Activated gamma-delta T cell treated with anti-CD3 and anti-CD28 coated beads, Interleukin-2, amount 50 U/mL, for 16 hours (primary cell): ENCODE results near the gene SLC22A23.
A peak's percentile ranks its signal among the peaks of the same experiment; 100 is the strongest.

Experiments used
- DNase-seq: peaks from one replicate; pipeline ENCODE4 v3.0.0-alpha.2; 2020; ENCODE audit warnings: low read depth

Gene SLC22A23, protein sequence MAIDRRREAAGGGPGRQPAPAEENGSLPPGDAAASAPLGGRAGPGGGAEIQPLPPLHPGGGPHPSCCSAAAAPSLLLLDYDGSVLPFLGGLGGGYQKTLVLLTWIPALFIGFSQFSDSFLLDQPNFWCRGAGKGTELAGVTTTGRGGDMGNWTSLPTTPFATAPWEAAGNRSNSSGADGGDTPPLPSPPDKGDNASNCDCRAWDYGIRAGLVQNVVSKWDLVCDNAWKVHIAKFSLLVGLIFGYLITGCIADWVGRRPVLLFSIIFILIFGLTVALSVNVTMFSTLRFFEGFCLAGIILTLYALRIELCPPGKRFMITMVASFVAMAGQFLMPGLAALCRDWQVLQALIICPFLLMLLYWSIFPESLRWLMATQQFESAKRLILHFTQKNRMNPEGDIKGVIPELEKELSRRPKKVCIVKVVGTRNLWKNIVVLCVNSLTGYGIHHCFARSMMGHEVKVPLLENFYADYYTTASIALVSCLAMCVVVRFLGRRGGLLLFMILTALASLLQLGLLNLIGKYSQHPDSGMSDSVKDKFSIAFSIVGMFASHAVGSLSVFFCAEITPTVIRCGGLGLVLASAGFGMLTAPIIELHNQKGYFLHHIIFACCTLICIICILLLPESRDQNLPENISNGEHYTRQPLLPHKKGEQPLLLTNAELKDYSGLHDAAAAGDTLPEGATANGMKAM

DNA sequence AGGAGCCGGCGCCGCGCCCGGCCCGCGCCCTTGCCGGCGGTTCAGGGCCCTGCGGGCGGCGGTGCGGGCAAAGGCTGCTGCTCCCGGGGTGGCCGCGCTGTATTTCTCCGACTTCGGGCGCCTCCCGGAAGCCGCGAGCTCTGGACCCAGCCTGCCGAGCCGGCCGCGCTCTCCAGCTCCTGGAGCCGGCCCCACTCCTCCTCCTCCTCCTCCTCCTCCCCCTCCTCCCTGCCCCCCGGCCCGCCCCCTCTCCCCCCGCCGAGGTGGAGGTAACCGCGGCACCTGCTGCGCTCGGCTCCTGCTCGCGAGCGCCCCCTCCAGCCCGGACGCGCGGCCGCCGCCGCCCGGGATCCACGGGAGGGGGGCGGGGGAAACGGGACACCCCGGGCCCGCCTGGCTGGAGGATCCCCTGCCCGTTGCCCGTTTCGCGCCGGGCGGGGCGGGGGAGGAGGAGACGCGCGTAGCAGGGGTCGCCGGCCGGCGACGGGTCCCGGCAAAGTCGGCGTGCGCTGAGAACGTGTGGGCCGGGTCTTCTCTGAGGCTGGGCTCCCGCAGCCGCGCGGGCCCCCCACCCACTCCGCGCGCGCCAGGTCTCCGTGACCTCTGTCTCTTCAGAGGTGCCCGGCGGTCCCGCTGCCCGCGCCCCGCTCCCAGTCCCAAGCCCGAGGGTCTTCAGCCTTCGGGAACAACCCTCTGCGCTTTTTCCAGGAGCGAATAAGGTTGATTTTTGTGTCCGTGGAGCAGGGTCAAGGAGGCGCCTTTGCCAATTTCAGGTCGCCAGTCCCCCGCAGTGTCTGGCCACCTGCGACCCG lies at the start of gene SLC22A23:
Gene SLC22A23 (minus strand): TSS at position 153 of the 812 bp plus-strand sequence. CDS start 491 bp downstream, outside the sequence.
- peak; percentile 45 for DNase-seq

DNA sequence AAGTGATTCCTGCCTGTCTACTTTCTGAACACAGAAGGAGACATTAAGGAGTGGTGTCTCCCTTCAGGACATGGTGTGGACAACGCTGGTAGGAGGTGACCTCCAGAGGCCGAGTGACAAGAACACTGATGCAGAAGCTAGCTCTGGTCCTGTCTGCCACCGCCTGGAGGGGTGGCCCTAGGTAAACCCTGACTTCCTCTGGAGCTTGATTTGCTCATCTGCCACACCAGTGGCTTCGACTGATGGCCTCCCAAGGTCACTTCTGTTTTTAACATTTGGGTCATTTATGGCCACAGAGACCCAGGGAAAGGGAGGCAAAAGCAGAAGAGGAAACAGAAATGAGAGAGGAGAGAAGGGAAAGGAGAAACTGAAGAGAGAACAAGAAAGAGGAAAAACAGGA lies 49.4 kb upstream of the SLC22A23 start:
- DNase-seq = no peak

DNA sequence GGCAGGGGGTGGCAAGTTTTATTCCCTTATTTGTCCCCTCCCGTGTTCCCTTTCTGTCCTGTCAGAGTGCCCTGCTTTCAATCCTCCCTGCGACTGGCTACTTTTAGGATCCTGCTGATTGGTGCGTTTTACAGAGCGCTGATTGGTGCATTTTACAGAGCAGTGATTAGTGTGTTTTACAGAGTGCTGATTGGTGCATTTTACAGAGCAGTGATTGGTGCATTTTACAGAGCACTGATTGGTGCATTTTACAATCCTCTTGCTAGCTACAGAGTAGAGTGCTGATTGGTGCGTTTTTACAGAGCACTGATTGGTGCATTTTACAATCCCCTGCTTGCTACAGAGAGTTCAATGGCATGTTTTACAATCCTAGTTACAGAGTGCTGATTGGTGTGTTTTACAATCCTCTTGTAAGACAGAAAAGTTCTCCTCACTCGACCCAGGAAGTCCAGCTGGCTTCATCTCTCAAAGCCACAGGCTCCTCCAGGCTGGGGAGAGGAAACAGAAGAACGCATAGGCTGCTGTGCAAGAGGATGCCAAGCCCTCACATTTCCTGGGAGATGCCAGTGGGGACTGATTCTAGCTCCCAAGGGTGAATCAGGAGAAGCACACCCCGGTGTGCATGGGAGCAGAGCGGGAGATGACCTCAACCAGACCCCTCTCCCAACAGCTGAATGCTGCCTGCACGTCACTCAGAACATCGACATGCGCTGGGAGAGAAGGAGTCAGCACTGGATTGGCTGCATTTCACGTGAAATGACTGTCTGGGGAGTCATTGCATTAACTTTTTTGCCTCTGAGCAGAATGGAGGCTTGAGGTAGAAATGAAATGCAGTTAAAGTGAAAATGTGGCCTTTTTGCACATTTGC lies 48.3 kb upstream of the SLC22A23 start:
- no peak for DNase-seq

DNA sequence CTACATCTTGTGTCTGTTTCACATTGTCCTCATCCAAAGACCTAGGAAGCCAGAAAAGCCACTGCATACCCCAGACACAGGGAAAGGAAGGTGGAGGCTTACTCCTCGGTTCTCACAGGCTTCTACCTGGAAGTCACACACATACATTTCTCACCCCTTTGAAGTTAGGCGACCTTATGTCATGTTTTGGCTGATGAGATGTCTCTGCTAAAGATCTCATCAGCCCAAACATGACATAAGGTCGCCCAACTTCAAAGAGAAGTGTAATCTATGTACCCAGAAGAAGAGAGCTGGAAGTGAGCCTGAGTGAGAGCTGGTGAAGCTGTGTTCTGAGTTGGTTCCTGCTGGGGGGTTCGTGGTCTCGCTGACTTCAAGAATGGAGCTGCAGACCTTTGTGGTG lies 47.5 kb upstream of the SLC22A23 start:
- DNase-seq = no peak

DNA sequence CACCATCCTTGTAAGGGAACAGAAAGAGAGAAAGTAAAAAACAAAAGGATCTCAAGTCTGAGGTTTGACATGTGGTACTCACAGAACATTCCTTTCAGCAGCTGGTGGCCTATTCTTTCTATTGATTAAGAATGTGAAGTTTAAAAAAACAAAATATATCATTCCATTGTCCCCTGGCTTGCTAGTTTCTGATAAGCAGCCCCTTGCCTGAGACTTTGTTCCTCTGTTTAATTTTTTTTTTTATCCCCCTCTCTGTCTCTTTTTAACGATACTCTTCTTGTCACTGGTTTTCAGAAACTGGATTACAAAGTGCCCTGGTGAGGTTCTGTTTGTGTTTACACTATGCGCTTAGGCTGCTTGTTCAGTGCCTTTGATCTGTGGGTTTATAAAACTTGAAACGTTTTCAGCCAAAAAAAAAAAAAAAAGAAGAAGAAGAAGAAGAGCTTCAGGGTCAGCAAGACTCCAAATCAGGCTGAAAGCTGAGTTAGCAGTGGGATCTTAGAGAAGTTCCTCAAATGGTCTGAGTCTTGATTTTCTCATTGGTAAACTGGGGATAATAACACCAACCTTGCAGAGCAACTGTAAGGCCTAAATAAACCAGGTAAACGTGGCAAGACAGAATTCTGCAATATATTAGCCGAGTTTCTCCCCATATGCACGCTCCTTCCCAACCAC lies 45.1 kb upstream of the SLC22A23 start:
- DNase-seq = no peak

DNA sequence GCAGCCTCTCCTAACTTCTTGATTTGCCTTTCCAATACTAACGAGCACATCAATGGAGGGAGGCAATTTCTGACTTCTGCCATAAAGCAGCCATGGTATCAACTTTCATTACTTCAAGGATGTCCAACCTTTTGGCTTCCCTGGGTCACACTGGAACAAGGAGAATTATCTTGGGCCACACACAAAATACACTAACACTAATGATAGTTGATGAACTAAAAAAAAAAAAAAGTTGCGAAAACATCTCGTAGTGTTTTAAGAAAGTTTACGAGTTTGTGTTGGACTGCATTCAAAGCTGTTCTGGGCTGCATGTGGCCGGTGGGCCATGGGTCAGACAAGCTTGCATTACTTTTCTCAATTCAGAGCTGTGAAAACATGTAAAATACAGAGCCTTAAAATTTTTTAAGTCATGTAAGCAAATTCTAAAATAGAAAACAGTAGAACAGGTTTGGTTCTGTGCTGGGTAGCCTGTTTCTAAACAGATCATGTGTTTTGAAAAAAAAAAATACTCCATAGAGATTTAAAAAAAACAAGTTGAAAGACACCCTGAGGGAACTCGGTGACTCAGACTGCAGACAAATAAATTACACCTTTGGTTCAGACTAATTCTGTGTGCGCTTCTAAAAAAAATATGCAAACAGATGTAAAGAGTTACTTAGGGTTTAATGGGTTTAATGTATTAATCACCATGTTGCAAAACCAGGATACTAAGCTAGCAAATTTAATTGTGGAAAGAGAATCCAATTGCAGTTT lies 43.6 kb upstream of the SLC22A23 start:
- no peak for DNase-seq

DNA sequence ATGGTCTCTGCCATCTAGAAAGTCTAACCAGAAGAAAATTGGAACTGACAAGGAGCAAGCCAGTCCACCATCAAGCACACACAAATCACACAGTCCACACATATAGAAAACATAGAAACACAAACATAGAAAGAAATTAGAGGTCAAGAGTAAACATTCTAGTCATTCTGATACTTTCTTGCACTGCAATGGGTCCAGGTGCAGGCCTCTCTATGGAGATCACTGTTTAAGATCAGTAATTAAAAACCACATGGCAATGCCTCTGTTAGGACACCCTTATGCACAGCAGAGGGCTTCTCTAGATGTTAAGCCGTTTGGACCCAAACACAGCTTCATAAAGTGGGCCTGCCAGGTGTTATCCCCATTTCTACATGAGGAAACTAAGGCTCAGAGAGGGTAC lies 42.8 kb upstream of the SLC22A23 start:
- DNase-seq = no peak

DNA sequence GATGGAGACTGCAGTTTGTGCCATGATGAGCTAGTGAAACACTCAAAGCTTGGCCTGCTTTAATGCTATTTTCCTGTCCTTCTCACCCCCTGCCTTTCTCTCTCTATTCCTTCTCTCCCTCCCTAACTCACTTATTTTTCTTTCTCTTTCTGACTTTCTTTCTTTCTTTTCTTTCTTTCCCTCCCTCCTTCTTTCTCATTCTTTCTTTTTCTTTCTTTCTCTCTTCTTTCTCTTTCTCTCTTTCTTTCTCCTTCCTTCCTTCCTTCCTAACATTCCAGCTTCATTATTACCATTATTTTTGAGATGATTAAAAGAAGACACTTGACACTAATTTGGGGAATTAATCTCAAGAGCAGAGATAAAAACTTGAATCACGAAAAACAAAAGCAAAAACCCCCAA lies 39.5 kb upstream of the SLC22A23 start:
- no peak for DNase-seq

DNA sequence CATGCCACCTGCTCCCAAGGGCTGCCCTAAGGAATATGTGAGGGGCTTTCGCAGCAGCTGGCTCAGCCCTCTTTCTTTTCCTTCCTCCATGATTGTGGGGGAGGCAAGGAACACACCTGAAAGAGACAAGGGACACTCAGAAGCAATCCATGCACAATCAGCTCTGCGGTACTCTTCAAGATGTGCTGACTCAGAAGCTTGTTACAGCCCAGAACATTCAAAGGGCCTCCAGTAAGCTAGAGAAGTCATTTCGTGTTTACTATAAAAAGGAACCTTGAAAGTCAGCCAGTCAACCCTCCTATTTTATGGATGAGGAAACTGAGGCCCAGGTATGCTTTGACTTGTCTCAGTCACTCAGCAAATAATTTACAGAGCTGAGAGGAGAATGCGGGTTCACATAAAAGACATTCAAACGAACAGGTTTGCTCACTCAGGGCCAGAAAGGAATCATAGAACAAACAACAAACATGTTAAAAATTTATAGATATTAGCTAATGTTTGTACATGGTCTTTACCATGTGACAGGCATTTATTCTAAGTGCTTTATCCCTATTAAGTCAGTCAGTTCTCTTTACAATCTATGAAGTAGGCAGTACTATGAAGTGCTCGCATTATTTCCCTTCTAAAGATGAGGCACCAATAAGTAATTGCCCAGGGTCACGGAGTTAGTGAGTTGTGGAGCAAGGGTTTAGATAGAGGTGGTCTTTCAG lies 37.7 kb upstream of the SLC22A23 start:
- no peak for DNase-seq

DNA sequence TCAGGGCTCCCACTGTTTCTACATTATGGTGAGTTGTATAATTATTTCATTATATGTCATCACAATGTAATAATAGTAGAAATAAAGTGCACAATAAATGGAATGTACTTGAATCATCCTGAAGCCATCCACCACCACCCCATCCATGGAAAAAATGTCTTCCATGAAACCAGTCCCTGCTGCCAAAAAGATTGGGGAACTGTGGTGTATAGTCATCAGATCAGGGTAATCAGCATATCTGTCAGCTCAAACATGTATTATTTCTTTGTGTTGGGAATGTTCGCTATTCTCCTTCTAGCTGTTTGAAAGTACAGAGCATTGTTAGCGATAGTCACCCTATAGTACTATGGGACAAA lies 33.8 kb upstream of the SLC22A23 start:
- no peak for DNase-seq

DNA sequence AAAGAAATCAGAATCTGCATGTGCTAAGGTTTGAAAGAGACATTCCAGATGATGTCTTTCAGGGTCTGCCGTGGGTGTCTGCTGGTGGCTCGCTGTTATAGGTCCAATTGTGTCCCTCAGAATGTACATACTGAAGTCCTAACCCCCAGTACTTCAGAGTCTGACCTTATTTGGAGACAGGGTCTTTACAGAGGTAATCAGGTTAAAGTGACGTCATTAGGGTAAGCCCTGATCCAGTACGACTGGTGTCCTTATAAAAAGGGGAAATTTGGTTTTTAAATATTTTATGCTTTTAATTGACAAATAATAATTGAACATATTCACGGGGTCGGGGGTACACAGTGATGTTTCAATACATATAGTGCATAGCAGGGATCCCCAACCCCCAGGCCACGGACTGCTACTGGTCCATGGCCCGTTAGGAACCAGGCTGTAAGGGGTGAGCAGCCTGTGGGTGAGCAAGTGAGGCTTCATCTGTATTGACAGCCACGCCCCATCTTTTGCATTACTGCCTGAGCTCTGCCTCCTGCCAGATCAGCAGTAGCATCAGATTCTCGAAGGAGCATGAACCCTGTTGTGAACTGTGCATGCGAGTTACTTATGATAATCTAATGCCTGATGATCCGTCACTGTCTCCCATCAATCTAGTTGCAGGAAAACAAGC lies 33.2 kb upstream of the SLC22A23 start:
- no peak for DNase-seq

DNA sequence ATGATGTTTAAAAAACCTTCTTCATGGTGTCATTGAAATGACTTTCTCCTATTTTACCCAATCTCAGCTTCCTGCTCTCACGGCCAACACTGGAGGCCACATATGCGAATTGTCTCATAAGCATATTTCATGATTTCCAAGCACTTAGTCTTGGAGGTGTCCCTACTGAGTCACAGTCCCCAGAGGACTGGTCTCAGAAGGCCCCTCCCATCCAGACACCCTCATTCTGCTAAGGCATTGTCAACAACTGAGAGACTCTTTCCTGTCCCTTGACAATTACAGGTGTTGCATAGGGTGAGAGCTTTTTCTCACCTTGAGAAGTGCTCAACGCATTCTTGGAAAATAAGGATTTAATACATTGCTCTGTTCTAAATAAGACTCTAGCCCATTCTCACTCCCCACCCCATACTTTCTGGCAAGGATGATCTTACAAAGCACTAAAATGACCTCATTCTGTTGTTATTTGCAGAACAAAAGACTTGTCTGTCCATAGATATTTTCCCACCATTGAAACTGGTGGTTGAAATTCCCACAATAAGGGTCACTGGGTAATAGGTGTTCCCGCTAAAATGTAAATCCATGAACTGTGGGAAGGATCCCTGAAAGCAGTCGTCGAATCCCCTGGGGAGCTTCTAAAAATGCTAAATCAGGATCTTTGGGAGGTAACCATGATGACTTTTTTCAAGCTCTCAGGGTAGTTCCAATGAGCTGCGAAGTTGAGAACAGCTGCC lies 32.3 kb upstream of the SLC22A23 start:
- no peak for DNase-seq

DNA sequence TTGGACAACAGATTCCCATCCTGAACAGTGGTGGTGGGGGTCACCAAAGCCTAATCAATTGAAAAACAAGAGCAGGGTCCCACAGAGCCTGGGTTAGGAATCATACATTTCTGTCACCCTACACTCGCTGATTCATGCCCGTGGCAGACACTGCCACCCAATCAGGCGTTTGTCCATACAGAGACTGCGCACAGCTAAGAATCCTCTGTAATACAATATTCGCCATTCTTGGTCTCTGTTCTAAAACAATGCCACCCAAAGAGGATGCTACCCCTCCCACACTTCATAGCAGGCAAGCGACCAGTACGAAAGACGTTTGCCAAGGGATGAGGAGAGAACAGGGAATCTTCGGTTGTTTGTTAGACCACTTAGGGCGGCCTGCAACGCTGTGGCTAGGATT lies 28.1 kb upstream of the SLC22A23 start:
- DNase-seq = no peak

DNA sequence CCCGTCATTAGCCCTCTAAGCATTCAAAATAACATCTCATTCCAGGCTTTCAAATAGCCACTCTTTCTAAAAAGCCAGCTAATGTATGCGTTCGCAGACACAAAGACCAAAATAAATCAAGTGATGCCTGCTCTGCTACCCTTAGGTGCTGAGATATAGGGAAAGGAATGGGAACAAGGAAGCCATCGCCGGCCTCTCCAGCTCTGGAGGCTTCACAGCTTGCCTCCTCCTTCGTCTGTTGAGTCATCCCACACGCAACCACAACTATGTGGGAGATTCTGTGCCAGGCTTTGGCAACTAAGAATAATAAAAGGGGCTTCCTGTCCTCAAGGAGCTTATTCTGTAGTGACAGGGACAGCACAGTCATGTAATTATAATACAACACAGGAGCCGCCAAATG lies 27.3 kb upstream of the SLC22A23 start:
- no peak for DNase-seq

DNA sequence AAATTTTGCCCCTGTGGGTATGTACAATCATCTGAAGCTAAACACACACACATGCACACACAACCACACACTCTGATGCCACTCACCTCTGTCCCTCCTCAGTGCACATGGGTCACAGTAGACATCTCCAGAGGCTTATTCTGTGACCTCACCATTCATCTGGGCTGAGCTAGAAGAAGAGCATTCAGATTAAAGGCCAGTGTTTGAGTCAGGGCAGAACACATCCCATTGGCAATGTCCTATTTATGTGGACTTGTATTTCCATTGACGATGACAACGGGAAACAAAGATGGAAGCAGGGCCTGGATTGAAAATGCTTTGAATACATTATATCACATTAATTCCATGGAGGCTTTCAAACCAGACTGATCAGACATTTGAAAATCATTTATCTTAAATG lies 26.8 kb upstream of the SLC22A23 start:
- no peak for DNase-seq

DNA sequence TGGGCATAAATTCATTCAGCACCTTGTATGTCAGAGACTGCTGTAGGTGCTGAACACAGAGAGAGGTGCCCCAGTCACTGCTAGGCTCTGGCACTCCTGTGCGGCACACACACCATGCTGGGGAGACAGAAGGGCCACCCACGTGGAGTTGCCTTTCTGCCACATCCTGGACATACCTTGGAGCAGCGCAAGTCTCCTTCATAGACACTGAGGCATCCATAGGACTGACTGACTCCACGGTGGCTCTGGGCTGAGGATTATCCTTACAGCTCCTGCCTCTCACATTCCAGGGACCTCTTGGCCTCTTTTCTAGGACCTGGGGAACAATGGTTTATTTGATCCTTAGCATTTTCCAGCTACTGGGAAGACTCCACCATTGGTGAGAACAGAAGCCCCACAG lies 26.0 kb upstream of the SLC22A23 start:
- DNase-seq = no peak

DNA sequence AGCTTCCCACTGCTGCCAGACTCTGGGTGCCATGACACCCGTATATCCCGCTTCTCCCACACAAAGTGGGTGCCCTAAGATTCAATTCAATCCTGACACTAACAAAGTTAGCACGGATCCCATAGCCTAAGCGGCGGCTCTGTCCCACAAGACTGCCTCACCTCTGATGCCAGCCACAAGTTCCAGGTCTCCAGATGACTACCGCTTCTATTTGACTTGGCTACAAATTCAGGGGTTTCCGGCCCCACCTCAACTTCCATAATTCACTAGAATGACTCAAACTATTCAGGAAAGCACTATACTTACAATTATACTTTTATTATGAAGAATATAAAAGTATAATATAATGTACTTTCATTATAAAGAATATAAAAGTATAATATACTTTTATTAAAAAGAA lies 24.8 kb upstream of the SLC22A23 start:
- no peak for DNase-seq

DNA sequence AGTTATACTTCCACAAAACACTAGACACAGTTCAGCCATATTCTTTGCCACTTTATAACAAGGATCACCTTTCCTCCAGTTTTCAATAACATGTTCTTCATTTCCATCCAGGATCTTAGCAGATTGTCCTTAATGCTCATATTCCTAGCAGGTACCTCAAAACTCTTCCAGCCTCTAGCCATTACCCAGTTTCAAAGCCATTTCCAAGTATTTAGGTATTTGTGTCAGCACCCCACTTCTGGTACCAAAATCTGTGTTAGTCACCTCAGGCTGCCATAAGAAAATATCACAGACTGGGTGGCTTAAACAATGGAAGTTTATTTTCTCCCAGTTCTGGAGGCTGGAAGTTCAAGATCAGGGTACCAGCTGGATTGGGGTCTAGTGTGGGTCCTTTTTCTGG lies 23.2 kb upstream of the SLC22A23 start:
- DNase-seq = no peak

DNA sequence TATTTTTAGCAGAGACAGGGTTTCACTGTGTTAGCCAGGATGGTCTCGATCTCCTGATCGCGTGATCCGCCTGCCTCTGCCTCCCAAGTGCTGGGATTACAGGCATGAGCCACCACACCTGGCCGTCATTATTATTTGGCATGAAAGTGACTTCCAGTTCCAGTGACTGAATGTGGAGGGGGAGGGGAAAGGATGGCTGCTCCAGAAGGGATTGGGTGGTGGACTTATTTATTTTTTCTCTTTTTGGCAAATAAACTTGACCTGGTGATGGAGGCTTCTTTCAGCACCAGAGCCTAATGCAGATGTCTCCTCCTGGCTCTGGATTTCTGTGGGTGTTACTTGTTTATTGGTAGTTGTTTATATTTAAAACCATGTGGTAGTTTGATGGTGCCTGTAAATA lies 16.9 kb upstream of the SLC22A23 start:
- no peak for DNase-seq
